Keratinocyte (primary cell): ENCODE measurements around the gene KCNAB2. TPM values are rescaled to one million over a fixed set of nuclear protein-coding genes. Genes with fewer than 3 reads are reported as not detected.

Experiments
- DNase-seq: peaks from one replicate; pipeline ENCODE4 v3.0.0-alpha.2; 2011; ENCODE audit warnings: low read depth, missing footprints, low spot score
- FAIRE-seq: peaks from 2 replicates; lab custom pipeline; 2011; peaks lifted over from hg19 to GRCh38; lab: Jason Lieb, UNC
- H2AFZ ChIP-seq: 2 replicates; pipeline ENCODE4 v1.6.0; 2012; ENCODE audit warnings: low read length, control low read depth, inconsistent platforms; ENCODE audit not compliant: control insufficient read depth
- H3K27ac ChIP-seq: 2 replicates; pipeline ENCODE4 v1.5.1; 2011; ENCODE audit warnings: low read length; ENCODE audit not compliant: control insufficient read depth, insufficient read depth
- H3K27me3 ChIP-seq: 3 replicates; pipeline ENCODE4 v1.6.0; 2011; ENCODE audit warnings: low read length; ENCODE audit not compliant: control insufficient read depth, insufficient read depth; ENCODE audit errors: extremely low read depth
- H3K36me3 ChIP-seq, 2 experiments: 2 replicates in 1 of 2; 3 replicates in 1 of 2; pipeline ENCODE4 v1.5.1; 2011; ENCODE audit warnings: low read length in 2 of 2, mild to moderate bottlenecking in 1 of 2; ENCODE audit not compliant: control insufficient read depth in 2 of 2, insufficient read depth in 2 of 2; ENCODE audit errors: extremely low read depth in 1 of 2
- H3K4me1 ChIP-seq: 3 replicates; pipeline ENCODE4 v1.5.1; 2011; ENCODE audit warnings: low read length; ENCODE audit not compliant: control insufficient read depth, insufficient read depth; ENCODE audit errors: extremely low read depth
- H3K4me2 ChIP-seq: 3 replicates; pipeline ENCODE4 v1.6.0; 2011; ENCODE audit warnings: low read depth, low read length; ENCODE audit not compliant: control insufficient read depth, insufficient read depth; ENCODE audit errors: extremely low read depth
- H3K4me3 ChIP-seq, 3 experiments: fragments of 200-600 bp in 1 of 3; sonication (generic) in 1 of 3; 2 replicates in 2 of 3; 3 replicates in 1 of 3; pipeline ENCODE4 v1.5.1; 2011 to 2016; ENCODE audit warnings: low read length in 3 of 3, mild to moderate bottlenecking in 3 of 3, control low read depth in 2 of 3, inconsistent platforms in 1 of 3, low read depth in 1 of 3, mixed read lengths in 1 of 3, mixed run types in 1 of 3, moderate library complexity in 1 of 3; ENCODE audit not compliant: control insufficient read depth in 2 of 3, insufficient read depth in 2 of 3; ENCODE audit errors: extremely low read depth in 1 of 3
- H3K79me2 ChIP-seq: 2 replicates; pipeline ENCODE4 v1.6.0; 2012; ENCODE audit warnings: low read length; ENCODE audit not compliant: control insufficient read depth, insufficient read depth
- H3K9ac ChIP-seq: 3 replicates; pipeline ENCODE4 v1.6.0; 2011; ENCODE audit warnings: low read length; ENCODE audit not compliant: control insufficient read depth, insufficient read depth; ENCODE audit errors: extremely low read depth
- H3K9me1 ChIP-seq: 3 replicates; pipeline ENCODE4 v1.6.0; 2011; ENCODE audit warnings: low read length; ENCODE audit not compliant: control insufficient read depth, insufficient read depth; ENCODE audit errors: extremely low read depth
- H3K9me3 ChIP-seq: 2 replicates; pipeline ENCODE4 v1.5.1; 2012; ENCODE audit warnings: low read depth, low read length; ENCODE audit not compliant: control insufficient read depth
- H4K20me1 ChIP-seq: 3 replicates; pipeline ENCODE4 v1.6.0; 2011; ENCODE audit warnings: low read length; ENCODE audit not compliant: control insufficient read depth, insufficient read depth; ENCODE audit errors: extremely low read depth
- CTCF ChIP-seq, 3 experiments: IDR thresholded peaks in 1 of 3; conservative IDR thresholded peaks in 1 of 3; optimal IDR thresholded peaks in 1 of 3; 2 replicates in 2 of 3; 3 replicates in 1 of 3; pipeline versions ENCODE3 to v1.5.1; 2011; ENCODE audit warnings: low read length in 3 of 3, mild to moderate bottlenecking in 3 of 3, moderate library complexity in 2 of 3, control low read depth in 1 of 3, inconsistent platforms in 1 of 3; ENCODE audit not compliant: insufficient read depth in 2 of 3; ENCODE audit errors: extremely low read depth in 1 of 3
- EZH2 ChIP-seq: IDR thresholded peaks from one replicate; pipeline ENCODE4 v1.6.1; 2012; ENCODE audit warnings: inconsistent platforms, mild to moderate bottlenecking, low read length, moderate library complexity
- dilution Hi-C: fragments of 300-500 bp; cut with MboI; formaldehyde crosslinking; loops from one replicate; pipeline ENCODE4 v1.7.0; 2020; ENCODE audit warnings: low sequenced_read_pairs; ENCODE audit not compliant: extremely low pct_ligation_motif_present
- polyA plus RNA-seq, 5 experiments: library from polyadenylated mRNA; depleted of rRNA in 3 of 5; stranded (reverse) in 3 of 5; stranded (forward) in 1 of 5; unstranded in 1 of 5; fragments of >200 nt; gene quantifications; 1 replicate in 1 of 5; 2 replicates in 3 of 5; 3 replicates in 1 of 5; pipeline versions ENCODE4 v1.2.1 to v1.2.3, GENCODE V29; 2011 to 2012; ENCODE audit warnings: missing spikeins in 2 of 5, low read depth in 1 of 5, low replicate concordance in 1 of 5

The KCNAB2 gene
- polyA plus RNA-seq, 1 donor (not counting 4 experiments of a cell fraction or from before 2014, with no cell fraction given), result 1.8 TPM

- H2AFZ ChIP-seq, result no peak overlapping the region
- H3K36me3 ChIP-seq, result no peaks in the 10 kb centered on the region
- peaks cover 4% of the 10 kb centered on the region for H4K20me1 ChIP-seq
- FAIRE-seq (no peak), DNase-seq (no peak)
- dilution Hi-C loops, result no loop called here
- no peaks in the 10 kb centered on the region for H3K9me1 ChIP-seq
- H3K4me2 ChIP-seq, result no peak overlapping the region
- no peak overlapping the region for H3K27ac ChIP-seq
- no peaks in the 10 kb centered on the region for H3K9me3 ChIP-seq
- peaks cover 2% of the 10 kb centered on the region for H3K79me2 ChIP-seq
- H3K4me1 ChIP-seq, result peaks cover 1% of the 10 kb centered on the region
- H3K27me3 ChIP-seq, result no peaks in the 10 kb centered on the region
- no peak overlapping the region for H3K4me3 ChIP-seq
- no peak overlapping the region for H3K9ac ChIP-seq
- TF ChIP-seq EZH2 (no peak), CTCF (optimal IDR thresholded peaks at IDR 0.05 in 1 of 3, IDR thresholded peaks at IDR 0.05 in 1 of 3, conservative IDR thresholded peaks at IDR 0.05 in 1 of 3; ENCODE audit: extremely low read depth in 1 of 3, insufficient read depth in 2 of 3, low read length in 3 of 3) (no peak)
Measured at GRCh38 chr1:5998906-5999301, 46.8 kb upstream of the KCNAB2 start.

- H3K9me1 ChIP-seq, result no peaks in the 10 kb centered on the region
- no peaks in the 10 kb centered on the region for H3K27me3 ChIP-seq
- H2AFZ ChIP-seq, result no peak overlapping the region
- H3K4me3 ChIP-seq, result no peak overlapping the region
- no peak overlapping the region for H3K9ac ChIP-seq
- no peak overlapping the region for H3K4me2 ChIP-seq
- dilution Hi-C loops, result no loop called here
- no peak for TF ChIP-seq EZH2
- no peak for TF ChIP-seq CTCF (optimal IDR thresholded peaks at IDR 0.05 in 1 of 3, IDR thresholded peaks at IDR 0.05 in 1 of 3, conservative IDR thresholded peaks at IDR 0.05 in 1 of 3; ENCODE audit: extremely low read depth in 1 of 3, insufficient read depth in 2 of 3, low read length in 3 of 3)
- DNase-seq (no peak), FAIRE-seq (no peak)
- H3K27ac ChIP-seq, result no peak overlapping the region
- H4K20me1 ChIP-seq, result peaks cover 4% of the 10 kb centered on the region
- no peaks in the 10 kb centered on the region for H3K9me3 ChIP-seq
- H3K36me3 ChIP-seq, result no peaks in the 10 kb centered on the region
- no peaks in the 10 kb centered on the region for H3K4me1 ChIP-seq
- no peaks in the 10 kb centered on the region for H3K79me2 ChIP-seq
Measured at GRCh38 chr1:5999711-6000443, 45.8 kb upstream of the KCNAB2 start.
